Stimulated activated CD8-positive, alpha-beta memory T cell treated with anti-CD3 and anti-CD28 coated beads, Interleukin-2, amount 100 ng/mL, for 48 hours (primary cell): ENCODE data around the gene BORCS8.

Experiments used
- DNase-seq, 2 donors: peaks; one replicate each; pipeline ENCODE4 v3.0.0-alpha.2; 2020; ENCODE audit warnings: low read depth in 2 of 2

BORCS8 gene

GRCh38 chr19:19213426-19214158 is 21.6 kb upstream of the BORCS8 start:
- no peak for DNase-seq

- no peak for DNase-seq
Measured at GRCh38 chr19:19212916-19213315, 21.0 kb upstream of the BORCS8 start.

- no peak for DNase-seq
Measured at GRCh38 chr19:19211499-19212420, 19.8 kb upstream of the BORCS8 start, which contains the start of gene NCAN. TSS of gene NCAN (plus strand) at chr19:19211958. CDS start at chr19:19216954, 4,996 bp downstream.

DNA sequence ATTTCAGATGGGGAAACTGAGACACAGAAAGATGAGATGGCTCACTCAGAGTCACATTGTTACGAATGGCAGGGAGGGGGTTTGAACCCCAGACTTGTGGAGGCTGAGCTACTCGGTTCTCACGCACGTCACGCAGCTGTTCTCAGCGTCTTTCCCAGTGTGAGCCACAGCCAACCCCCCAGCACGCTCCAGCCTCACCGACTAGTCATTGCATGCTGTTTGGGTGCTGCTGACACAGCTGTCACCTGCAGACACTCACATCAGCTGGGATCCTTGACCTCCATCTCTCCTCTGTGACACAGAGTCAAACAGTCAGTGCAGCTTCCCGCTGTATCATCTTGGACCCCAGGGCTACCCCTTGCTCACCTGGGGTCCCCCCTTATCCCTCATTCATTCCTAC is 17.4 kb upstream of the BORCS8 start:
- DNase-seq = no peak

GRCh38 chr19:19207637-19208572 is 16.0 kb upstream of the BORCS8 start:
- no peak for DNase-seq

GRCh38 chr19:19206938-19207337 is 15.0 kb upstream of the BORCS8 start:
- DNase-seq = no peak

- no peak for DNase-seq
Measured at GRCh38 chr19:19205416-19206410, 13.8 kb upstream of the BORCS8 start.

DNA sequence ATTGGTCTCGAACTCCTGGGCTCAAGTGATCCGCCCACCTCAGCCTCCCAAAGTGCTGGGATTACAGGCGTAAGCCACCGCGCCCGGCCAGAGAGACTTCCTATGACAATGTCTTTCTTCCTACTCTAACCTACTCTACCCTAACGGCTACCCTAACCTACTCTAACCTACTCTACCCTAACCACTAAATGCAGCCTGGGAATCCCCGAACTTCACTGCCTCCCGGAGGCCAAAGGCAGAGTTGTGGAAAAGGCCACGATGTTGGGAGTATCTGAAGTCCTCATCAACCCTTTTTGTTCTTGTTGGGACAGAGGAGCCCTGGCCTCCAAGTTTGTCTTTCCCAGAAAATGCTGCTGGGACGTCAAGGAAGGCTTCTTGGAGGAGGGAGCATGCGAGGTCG is 12.2 kb upstream of the BORCS8 start:
- no peak for DNase-seq

DNA sequence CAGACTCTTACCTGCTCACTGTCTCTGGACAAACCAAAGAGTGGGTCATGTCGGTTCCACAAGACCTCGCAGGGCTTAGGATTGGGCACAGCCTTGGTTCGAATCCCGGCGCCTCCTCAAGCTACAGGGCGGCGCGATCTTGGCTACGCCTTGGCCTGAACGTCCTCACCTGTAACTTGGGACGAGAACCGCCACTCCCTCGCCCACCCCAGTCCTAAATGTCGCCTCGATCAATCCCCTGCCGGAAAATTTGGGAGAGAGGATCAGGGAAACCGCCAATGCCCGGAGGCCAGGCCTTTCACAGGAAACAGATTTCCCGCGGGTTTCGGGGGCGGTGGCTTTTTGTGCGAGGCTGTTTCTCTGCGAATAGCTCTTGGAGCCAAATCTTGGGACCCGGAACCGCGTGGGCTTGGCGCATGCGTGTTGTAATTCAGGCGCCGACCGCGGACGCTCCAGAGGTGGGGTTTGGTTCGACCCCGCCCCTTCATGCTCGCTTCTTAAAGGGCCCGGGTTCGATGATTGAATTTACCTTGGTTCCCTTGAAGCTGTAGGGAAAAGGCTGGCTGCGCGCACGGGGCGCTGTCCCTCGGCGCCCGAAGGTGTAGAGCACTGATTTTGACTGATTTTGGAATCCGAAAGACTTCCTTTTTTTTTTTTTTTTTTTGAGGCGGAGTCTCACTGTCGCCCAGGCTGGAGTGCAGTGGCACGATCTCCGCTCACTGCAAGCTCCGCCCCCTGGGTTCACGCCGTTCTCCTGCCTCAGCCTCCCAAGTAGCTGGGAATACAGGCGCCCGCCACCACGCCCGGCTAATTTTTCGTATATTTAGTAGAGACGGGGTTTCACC is 11.3 kb upstream of the BORCS8 start, which contains the start of gene NR2C2AP:
TSS of gene NR2C2AP (minus strand) at position 403 of the 845 bp plus-strand sequence. CDS start at position 49, 354 bp downstream.
- peak; percentile 85 to 91 for DNase-seq

DNA sequence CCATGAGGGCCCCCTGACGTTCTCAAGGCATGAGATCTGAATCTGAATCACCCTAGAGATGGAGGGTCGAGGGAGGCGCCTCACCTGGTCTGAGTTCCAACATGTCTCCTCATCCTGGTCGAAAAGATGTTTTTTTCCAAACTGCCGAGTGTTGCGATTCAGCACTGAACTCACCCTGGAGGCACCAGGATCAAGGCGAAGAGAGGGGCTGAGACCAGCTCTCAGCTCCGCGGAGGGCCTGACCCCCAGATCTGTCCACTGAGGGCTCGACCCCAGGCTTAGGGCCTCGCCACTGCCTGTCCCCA is 10.7 kb upstream of the BORCS8 start:
- DNase-seq = no peak

DNA sequence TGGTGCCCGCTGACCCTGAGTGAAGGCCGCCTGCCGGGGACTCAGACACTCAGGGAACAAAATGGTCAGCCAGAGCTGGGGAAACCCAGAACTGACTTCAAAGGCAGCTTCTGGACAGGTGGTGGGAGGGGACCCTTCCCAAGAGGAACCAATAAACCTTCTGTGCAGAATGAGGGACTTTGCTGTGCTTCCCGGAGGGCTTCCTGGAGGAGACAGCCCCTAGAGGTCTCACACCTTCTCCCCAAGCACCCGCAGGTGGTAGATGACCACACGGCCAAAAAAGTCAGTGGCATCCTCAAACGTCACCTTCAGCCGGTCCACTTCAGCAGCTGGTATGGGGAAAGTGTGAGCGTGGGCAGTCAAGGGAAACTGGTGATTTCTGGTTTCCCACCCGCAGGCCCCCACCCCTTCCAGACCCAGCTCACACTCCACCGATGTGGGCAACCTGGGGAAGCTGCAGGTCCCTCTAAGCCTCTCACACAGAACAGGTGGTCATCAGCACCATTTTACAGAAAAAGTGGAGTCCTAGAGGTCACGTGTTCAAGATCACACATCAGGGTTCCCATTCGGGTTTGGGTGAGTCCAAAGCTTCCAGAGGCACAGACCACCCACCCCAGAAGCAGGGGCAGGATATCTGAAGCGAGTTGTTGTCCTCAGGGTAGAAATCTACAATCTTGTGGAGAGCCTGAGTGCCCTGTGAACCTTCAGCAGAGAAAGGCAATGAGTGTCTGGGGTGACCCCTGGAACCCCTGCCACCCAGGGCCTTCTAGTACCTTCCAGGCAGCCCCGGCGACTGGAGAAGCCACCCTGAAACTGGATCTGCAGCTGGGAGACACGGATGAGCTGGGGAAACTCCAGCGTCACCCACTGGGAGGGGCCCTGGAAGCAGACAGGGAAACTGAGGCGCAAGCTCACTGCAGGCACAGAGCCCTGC is 10.0 kb upstream of the BORCS8 start:
- DNase-seq = no peak

GRCh38 chr19:19193926-19194325 is 2.0 kb upstream of the BORCS8 start:
- no peak for DNase-seq

DNA sequence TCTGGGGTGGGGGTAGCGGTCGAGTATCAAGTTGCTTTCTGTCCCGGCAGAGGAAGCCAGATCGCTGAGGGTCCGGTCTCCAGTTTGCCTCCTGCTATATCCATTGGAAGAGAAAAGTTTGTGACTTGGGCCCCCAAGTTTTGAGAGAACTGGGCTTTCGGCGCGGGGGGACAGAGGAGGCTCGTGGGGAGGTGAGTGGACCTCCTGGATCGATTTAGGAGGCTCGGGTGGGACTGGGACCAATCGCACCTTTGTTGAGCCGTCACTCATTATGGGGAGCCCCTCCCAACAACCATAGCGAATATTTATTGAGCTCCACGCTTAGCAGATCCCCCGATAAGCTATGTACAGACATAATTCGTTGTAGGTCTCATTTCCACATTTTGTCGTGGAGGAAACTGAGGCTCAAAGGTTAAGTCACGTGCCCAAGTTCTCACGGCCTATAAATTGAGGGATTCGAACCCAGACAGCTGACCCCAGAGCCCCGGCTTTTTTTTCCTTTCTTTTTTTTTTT is 1.0 kb upstream of the BORCS8 start:
- DNase-seq = no peak

DNA sequence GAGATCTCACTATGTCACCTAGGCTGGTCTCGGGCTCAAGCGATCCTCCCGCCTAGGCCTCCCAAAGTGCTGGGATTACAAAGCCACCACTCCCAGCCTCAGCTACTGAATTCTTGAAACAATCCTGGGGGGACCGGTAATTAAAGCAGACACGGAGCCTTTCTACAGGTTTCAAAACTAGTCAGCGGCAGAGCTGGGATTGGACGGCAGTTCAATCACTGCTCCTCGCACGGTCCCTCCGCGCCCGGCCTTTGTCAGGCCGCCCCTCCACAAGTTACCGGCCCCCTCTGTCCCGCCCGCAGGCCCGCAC is 229 bp downstream of the BORCS8 start:
- no peak for DNase-seq

DNA sequence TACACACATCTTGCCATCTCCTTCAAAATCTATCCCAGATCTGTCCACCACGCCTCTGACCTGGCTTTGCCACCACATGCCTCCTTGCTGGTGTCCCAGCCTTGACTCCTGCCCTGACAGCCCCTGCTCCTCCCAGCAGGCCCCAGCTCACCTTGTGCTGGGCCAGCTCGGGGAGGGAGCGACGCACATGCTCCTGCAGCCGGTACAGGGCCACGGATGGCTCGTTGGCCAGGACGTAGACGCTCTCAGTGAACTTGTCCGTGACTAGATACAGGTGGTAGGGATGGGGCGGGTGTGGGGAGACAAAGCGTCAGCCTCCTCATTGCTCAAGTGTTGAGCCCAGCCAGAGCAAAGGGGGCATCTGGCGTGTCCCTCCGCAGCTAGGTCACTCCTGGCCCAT is 5.2 kb downstream of the BORCS8 start:
- no peak for DNase-seq

- peak; percentile 26 to 30 for DNase-seq
Measured at GRCh38 chr19:19185853-19186740, 5.9 kb downstream of the BORCS8 start.

GRCh38 chr19:19181488-19181998 is 10.4 kb downstream of the BORCS8 start:
- DNase-seq = no peak
